Stimulated activated CD8-positive, alpha-beta memory T cell treated with anti-CD3 and anti-CD28 coated beads, Interleukin-12 subunit alpha, Interleukin-12 subunit beta, amount 100 ng/mL, for 24 hours (primary cell): Measurements from ENCODE around the gene CDK4.
A peak's percentile ranks its signal among the peaks of the same experiment; 100 is the strongest.

Experiments
- DNase-seq: peaks from one replicate; pipeline ENCODE4 v3.0.0-alpha.2; 2020; ENCODE audit errors: extremely low read depth

The CDK4 gene

GRCh38 chr12:57756406-57757341, 4.6 kb upstream of the CDK4 start:
- no peak for DNase-seq

DNA sequence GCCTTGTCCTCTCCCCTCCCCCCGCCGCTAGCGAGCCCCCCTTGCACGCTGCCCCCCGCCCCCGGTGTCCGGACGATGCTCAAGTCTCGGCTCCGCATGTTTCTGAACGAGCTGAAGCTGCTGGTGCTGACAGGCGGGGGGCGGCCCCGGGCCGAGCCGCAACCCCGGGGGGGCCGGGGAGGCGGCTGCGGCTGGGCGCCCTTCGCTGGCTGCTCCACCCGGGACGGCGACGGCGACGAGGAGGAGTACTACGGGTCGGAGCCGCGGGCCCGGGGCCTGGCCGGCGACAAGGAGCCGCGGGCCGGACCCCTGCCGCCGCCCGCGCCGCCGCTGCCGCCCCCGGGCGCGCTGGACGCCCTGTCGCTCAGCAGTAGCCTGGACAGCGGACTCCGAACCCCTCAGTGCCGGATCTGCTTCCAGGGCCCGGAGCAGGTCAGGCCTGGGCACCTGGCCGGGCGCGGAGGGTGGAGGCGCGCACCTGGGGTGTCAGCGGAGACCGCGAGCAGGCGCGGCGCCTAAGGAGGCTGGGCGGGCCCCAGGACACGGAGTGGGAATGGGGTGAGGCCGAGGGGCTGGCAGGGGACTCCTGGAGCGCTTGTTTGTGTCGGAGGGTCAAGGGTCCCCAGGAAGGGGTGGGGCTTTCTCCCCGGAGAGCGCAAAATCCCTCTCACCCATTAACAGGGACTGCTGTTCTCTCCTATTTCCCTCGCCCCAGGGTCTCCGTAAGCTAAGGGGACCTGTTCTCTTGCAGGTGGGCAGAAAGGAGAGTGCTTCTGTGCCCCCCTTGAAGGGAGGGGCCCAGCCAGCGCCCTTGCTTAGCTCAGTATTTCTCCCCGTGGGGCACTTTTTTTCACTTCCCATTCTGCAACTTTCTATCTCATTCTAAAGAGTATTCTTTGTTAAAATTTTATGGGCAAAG, 3.6 kb upstream of the CDK4 start:
- DNase-seq, result no peak

GRCh38 chr12:57755194-57755453, 3.0 kb upstream of the CDK4 start:
- DNase-seq, result no peak

DNA sequence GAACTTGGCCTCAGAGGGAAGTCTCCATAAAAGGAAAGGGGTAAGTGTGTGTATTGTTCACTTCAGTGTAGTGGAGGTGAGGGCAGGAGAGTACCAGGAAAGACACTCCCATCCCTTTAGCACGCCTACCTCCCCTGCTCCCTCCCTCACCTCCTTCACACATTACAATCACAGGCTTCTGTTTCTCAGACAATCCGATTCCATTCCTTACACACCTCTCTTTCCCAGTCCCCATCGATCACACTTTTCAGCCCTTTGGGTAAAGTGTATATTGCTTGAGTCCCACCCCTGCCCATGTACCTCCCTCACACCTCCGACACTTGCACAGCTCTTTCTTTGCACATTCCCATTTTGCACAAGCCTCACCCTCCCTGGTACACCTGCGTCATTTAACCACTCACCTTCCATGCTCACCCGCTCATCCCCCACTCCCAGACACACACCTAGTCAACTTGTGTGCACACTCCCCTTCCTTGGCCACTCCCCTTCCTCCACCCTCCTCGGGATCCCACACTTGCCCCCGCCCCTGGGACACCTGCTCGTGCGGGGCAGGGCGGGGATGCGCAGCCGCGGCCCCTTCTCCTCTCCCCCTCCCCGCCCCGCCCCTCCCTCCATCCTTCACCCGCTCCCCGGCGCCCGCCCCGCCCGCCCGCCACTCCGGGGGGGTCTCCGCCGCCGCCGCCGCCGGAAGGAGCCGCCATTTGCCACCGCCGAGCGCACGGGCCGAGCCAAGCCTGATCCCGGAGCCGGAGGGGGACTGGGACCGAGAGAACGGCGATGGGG, 2.5 kb upstream of the CDK4 start, which contains the start of gene MARCHF9:
MARCHF9 (plus strand) TSS at position 693 of the 783 bp plus-strand sequence. CDS start 426 bp downstream, outside the sequence.
- no peak for DNase-seq

GRCh38 chr12:57753756-57754337, 1.7 kb upstream of the CDK4 start:
- no peak for DNase-seq

DNA sequence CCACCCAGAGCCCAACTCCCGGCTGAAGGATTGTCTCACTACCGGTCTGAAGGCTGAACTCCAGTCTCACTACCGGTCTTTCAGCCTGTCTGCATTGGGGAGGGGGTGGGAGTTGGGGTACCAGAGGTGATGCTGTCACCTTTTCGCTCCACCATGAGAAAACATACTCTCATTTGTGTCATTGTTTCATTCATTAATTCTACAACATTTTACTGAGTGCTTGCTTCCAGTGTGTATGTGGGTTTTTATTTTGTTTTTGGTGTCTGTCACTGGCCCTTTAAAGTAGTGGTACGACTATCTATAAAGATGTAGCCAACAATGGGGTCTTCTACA, 524 bp upstream of the CDK4 start:
- no peak for DNase-seq

DNA sequence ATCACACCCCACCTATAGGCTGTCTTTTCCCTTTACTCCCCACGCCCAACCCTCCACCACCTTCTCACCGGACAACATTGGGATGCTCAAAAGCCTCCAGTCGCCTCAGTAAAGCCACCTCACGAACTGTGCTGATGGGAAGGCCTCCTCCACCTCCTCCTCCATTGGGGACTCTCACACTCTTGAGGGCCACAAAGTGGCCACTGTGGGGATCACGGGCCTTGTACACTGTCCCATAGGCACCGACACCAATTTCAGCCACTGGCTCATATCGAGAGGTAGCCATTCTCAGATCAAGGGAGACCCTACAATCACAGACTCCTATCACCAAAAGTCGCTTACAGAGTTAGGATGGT, 700 bp downstream of the CDK4 start:
- DNase-seq, result no peak

GRCh38 chr12:57750561-57751431, 1.3 kb downstream of the CDK4 start:
- no peak for DNase-seq

DNA sequence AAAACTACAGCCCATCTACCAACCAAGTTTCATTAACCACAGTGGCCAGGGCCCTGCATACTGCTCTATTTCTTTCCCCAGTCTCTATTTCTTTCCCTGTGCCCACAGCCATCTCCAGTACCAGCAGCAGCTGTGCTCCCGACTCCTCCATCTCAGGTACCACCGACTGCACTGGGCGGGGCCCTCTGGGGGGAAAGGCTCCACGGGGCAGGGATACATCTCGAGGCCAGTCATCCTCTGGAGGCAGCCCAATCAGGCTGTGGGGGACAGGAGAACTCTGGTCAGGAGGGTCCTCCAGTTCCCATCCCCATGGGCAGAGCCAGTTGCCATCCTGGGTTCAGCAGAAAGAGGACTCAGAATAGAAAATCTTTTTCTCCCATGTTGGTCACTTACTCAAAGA, 3.0 kb downstream of the CDK4 start:
- no peak for DNase-seq

DNA sequence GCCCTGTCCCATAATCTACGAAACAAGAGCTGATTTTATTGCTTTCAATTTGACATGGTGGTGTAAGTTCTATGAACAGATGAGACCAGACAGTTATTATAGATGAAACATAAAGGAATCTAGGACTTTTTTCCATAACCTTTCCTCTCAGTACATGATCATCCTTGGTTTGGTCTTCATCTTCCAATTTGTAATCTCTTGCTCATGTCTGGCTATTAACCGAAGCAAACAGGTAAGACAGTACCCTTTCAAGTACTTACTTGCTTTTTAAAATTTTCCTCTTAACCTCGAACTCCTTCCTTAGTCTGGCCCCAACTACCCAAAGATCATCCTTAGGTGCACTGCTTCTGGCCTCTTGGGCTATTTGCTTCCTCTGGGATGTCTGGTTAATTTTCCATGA, 6.1 kb downstream of the CDK4 start:
- no peak for DNase-seq

DNA sequence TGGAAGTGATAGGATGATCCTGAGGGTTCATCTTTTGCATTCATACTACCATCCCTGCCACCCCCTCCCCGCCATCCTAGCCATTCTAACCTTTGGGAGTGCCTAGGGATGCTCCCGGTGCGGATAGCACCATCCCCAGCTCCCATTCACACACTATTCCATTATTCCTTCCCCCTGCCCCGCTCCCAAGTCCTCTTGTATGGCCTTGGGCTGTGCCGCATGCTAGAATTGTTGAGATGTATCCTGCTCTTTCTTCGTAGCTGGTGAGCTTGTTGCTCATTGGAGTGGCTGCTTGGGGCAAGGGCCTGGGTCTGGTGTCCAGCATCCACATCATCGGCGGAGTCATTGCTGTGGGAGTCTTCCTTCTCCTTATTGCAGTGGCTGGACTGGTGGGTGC, 6.6 kb downstream of the CDK4 start:
- DNase-seq, result no peak

DNA sequence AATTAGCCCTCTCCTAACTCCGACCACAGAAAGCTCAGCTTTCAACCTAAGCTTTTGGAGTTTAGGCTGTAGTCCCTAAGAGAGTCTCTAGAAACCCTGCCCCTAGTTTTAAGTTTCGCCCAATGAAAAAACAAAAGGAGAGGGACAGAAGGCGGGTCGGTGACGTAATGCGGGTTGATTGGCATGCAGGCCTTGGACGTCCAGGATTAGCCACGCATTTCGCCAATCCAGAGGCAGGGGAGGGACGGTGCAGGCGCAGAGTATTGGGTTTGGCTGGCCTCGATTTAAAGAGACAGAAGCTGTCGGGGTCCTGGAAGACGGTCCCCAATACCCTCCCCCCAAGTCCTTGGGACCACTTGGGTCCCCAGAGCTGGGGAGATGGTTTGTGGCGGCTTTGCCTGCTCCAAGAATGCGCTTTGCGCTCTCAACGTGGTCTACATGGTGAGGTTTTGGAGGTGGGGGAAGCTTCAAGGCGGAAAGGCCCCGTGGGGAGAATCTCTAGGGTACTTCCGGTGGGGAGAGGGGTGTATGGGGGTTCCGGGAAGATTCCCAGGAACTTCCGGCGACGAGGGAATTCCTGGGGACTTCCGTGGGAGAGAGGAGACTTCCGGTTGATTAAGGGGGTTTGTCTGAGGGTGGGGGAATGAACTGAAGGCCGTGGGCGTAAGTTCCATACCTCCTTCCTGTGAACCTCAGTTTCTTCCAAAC, 7.2 kb downstream of the CDK4 start, which contains the start of gene TSPAN31:
TSPAN31 (plus strand) TSS at position 263 of the 708 bp plus-strand sequence; CDS start at position 379, 116 bp downstream.
- peak; percentile 86 for DNase-seq

DNA sequence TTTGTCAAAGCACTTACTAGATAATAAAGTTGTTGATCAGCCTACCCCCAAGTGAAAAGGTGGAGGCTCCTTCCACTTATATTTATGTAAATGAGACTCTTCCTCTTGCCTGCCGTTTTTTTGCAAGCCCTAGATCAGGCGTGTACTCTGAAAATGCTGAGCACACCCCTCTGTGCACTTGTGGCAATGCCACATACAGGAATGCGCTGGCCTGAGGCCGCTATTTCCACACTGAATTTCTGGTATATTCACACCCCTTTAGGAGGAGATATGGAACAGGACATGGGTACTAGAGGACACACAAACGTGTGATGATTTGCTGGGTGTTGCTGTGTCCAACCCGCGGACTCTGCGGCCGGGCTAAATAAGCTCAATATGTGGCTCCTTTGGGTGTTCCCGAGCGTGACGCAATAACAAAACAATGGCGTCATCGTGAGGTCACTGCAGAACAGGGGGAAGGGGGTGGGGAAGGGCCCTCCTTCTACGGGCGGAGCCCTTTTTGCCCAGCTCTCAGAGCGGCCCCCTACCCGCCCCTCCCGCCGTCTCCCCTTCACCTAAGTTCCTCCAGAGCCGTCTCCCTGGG, 7.8 kb downstream of the CDK4 start:
- no peak for DNase-seq

DNA sequence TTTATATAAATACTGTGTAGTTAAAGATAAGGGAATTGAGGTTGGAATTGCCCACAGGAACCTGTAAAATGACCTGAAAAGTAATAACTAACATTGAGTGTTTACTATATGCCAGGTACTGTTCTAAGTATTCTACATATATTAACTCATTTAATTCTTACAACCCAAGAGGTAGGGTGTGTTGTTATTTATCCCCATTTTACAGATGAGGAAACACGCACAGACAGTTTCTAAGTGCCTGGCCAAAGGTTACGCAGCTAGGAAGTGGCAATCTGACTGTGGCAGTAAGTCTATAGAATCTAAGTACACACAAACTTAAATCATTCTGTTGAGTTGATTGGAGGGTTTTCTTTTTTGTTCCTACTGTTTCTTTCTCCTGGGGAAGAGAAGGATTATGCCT, 8.3 kb downstream of the CDK4 start:
- DNase-seq, result no peak

- DNase-seq, result no peak
Measured at GRCh38 chr12:57741844-57742738, 10.0 kb downstream of the CDK4 start.

- no peak for DNase-seq
Measured at GRCh38 chr12:57741413-57741789, 10.7 kb downstream of the CDK4 start.

GRCh38 chr12:57740656-57741412, 11.3 kb downstream of the CDK4 start:
- DNase-seq, result no peak
